NCI-H69 (cell line): Measurements from ENCODE around the gene PHF23.

Source experiments
- DNase-seq: peaks from one replicate; lab custom pipeline; 2025; lab: John Stamatoyannopoulos, UW

Gene PHF23

GRCh38 chr17:7237761-7238419 lies 1.4 kb downstream of the PHF23 start:
- DNase-seq = peak; percentile 76

DNA sequence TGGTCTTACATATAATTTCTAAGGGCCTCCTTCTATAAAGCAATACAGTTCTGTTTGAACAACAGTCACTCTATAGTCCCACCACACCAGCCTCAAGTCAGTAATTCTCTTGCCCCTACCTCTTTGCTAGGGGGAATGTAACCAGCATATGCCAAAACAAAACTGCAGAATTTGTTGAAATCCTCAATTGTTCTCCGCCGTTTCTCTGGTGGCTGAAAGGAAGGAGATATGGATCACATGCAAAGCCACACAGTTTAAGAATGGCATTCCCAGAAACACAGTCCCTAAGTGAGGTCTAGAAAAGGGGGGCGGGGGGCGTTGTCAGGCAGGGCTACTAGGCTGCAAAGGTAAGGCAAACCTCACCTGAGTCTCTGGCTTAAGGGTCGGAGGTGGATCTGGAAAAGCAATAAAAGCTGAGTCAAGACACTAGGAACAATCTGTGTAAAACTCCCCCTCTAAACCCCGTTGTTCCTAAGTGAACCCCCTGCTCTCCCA lies 1.9 kb downstream of the PHF23 start:
- no peak for DNase-seq

DNA sequence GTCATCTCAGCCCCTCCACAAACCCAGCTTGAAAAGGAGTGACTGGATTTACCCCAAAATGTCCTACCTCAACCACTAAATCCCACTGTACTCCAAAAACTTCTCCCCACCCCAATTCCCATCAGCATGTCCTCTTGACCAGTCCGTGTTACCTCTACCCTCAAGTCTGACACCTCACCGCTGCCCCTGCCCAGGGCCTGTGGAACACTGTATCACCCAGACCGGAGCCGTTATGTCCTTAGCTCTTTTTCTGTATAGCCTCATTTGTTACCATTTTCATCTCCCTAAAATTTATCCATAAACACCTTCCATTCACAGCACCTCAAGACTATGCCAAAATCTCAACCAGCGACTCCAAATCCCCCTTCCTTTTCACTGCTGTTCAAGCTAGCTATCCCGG lies 2.4 kb downstream of the PHF23 start:
- no peak for DNase-seq

DNA sequence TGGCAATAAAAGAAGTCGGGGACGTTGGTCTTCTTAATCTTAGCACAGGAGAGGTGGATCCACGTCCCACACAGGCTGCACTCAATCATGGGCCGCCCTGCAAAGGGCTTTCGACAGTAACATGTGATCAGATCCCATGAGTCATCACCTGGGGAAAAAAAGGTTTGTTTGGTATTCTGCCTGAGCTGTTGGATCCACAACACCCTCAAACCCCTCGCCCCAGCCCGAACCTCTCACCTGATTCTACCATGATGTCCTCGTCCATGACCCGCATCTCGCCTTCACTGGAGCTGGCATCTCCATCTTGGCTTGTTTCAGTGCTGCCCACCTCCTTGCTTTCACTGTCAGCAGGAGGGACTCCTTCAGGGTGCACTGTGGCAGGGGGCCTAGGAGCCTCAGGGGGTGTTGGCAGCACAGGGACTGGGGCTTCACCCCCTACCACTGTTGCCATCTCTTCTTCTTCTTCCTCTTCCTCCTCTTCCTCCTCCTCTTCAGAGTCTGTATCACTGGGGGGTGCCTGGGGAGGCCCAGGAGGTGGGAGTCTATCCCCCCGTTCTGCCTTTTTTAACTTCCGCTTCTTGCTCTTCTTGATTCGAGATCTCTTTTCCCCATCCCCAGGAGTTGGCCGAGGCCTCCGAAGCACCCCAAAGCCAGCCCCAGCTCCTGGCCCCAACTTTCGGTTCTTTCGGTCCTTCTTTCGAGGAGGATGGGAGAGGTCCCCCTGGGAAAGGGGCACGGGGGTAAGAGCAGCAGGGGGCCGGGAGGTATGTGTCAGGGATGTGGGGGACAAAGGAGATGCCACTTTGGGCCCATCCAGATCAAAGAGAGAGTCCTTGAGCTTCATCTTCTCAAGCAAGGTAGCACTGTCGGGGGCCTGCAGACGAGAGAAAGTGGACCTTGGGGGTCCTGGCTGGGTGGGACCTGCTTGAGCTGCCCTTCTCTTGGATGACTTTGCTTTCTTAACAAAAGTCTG lies 3.3 kb downstream of the PHF23 start:
- no peak for DNase-seq

DNA sequence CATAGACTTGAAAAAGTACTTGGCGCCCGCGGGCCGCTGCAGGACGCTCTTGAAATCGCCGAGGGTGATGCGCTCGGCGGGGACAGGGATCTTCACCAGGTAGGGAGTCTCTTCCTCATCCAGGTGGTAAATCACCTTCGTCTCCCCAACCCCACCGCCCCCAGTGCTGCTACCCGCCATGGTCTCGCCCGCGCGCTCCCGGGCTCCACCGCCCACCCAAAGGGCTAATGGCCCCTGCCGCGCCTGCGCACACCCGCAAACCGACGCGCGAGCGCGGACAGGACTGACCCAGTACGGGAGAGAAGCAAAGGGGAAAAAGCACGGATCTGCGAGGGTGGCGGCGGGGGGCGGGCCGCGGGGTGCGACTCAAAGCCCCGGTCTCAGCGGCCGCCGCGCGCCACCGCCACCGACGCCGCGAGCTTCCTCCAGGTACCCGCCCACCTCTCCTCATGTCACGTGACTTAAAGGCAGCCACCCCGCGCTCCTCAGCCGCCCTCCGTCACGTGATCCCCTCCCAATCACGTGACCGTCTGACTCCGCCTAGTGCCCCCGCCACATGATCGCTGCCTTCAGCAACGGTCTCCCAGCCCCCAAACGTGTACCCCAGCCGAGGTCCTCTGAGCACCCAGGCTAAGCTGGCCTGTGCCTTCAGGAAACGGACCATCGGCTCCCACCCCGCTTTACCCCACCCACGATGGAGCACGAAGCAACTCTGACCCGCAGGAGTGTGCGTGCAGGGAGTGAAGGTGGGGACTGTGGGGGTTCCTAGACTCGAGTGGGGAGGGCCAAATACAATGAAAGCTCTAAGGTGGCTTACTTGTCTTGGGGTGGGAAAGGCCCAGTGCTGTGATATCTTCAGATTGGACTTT lies 4.9 kb downstream of the PHF23 start, which contains the start of gene DVL2:
Gene DVL2, minus strand, starts transcription at position 435 of the 869 bp plus-strand sequence. Its CDS starts 255 bp downstream, at position 180.
- peak; percentile 90 for DNase-seq

- no peak for DNase-seq
These were observed 5.6 kb downstream of the PHF23 start for GRCh38 chr17:7233701-7234082.

DNA sequence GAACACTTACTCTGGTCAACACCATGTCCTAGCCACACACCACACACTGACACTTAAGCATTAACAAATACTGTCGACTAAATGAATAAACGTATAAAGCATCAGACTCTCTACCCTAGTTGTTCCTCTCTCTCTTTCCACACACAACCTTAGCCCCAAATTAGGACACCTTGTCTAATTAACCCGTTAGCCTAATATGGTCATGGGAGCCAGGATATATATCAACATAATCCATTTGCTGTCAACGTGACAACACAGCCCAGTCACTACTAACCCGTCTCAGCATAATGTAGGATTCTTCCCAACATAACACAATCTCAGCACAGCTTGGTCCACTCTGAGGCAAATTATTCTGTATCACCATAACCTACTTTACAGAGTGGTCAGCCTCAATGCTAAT lies 7.1 kb downstream of the PHF23 start:
- DNase-seq = no peak

- no peak for DNase-seq
These were observed 9.8 kb downstream of the PHF23 start for GRCh38 chr17:7229504-7229903.

- DNase-seq = no peak
These were observed 10.3 kb downstream of the PHF23 start for GRCh38 chr17:7228920-7229319.

DNA sequence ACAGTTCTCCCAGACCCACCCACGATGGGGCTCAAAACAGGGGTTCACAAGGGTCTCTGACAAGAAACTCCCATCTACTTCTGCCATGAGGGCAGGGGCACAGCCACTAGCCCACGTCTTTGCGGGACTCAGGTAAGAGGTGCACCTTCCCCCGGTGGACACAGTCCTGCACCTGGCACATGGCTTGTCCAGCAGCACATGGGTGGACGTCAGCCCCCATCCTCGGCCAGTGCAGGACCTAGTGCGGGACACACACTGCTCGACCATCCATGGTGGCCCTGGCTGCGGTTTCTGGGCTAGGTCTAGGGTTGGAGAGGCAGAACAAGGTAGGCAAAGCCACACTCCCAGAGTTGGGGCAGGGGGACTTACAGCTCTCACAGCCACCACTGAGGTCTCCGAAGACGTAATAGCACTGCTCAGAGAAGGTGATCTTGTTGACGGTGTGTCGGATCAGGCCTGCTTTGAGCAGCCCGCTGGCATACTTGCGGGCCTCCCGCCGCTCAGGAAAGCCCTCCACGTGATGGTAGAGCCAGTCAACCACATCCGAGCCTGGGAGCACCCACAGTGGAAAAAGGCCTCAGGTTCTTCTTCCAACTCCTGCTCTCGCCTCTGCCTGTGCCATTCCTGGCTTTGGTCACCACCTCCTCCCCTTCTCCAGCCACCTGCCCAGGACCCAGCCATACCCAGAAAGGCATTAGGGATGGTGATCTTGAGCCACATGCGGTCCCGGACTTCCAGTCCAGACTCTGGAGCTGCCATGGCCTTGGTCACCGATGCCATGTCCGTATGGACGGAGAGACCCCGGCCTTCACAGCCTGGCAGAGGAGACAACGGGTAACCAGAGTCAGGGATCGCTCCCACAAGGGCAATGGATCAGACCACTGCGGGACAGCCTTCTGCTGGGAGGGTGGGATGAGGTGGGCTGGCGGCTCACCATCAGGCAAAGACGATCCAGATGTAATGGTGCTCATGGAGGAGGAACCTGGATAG lies 12.2 kb downstream of the PHF23 start:
- DNase-seq = no peak

- no peak for DNase-seq
These were observed 13.4 kb downstream of the PHF23 start for GRCh38 chr17:7225711-7226331.

- no peak for DNase-seq
These were observed 14.6 kb downstream of the PHF23 start for GRCh38 chr17:7224661-7225111.

GRCh38 chr17:7224110-7224509 lies 15.1 kb downstream of the PHF23 start:
- no peak for DNase-seq

DNA sequence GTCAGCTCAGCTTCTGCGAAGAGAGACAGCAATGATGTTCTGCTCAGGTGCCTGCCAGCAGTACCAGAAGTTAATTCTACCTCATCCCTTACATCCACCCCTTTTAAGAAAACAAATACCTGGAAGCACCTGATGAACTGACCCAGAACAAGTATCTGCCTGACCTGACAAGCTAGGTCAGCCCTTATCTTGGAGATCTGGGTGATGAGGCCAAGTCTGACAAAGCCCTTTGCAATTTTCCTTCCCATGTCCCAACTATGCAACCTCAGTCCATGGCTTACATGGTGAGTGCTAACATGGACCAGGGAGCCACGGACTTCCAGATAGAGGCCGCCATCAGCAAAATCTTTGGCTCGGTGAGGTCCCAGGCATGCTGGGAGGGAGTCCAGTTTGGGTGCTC lies 15.9 kb downstream of the PHF23 start:
- DNase-seq = no peak

DNA sequence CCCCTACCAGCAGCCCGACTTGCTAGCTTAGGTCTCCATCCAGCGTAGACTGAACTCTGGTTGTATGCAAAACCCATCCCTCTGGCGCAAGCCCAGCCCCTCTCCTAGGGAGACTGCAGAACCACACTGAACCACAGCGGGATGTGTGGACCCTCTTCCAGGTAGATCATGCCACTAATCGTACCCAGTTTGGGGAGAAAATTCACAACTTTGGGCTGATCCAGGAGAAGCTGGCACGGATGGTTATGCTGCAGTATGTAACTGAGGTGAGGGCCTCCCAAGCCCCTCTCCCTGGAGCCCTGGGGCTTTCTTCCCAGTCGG lies 16.3 kb downstream of the PHF23 start:
- no peak for DNase-seq

GRCh38 chr17:7222093-7222971 lies 16.9 kb downstream of the PHF23 start:
- no peak for DNase-seq

DNA sequence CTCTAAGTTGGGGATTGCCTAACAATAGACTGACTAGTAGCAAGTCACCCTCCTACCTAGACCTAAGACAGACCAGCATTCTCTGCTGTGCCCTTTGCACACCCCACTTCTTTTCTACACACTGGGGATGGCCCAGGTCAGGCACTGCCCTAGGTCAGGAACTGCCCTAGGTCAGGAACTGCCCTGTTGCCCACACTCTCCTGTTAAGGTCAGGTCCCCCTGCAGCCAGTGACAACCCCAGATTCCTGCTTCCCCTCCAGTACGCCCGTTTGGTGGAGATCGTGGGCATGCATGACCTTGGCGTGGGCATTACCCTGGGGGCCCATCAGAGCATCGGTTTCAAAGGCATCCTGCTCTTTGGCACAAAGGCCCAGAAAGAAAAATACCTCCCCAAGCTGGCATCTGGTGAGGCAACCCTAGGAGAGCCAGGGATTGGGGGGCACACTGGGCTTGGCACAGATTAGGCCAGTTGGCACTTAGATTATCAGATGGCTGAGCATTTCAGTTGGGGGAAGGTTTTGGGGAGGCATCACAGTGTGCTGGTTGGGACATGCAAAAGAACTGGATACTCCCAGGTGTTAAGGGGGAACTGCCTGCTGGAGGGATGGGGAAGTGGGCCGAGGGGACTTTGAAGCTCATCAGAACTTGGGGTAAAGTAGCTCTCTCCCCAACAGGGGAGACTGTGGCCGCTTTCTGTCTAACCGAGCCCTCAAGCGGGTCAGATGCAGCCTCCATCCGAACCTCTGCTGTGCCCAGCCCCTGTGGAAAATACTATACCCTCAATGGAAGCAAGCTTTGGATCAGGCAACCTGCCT lies 17.8 kb downstream of the PHF23 start:
- no peak for DNase-seq

DNA sequence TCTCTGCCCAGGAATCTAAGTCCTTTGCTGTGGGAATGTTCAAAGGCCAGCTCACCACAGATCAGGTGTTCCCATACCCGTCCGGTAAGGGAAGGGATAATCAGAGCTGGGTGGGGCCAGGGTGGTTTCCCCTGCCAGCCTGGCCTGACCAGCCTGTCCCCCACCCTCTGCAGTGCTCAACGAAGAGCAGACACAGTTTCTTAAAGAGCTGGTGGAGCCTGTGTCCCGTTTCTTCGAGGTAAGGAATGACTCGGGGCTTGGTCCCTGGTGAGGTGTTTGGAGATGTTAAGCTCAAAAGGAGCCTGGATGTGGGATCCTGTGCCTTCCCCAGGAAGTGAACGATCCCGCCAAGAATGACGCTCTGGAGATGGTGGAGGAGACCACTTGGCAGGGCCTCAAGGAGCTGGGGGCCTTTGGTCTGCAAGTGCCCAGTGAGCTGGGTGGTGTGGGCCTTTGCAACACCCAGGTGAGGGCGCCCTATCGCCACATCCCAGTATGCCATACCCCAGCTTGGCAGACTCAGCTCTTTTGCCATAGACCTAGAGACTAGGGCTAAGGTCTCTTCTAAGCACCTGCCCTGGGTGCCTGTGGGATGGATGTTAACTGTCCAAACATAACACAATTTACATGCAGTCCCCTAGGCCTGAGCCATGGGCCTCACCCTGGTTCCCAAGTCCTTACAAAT lies 18.5 kb downstream of the PHF23 start:
- DNase-seq = peak; percentile 59
